ENCODE data around the gene GSAP. TPM values are rescaled to one million over a fixed set of nuclear protein-coding genes. Genes with fewer than 3 reads are reported as not detected.
"Not testable (repeated sequence)": the region's sequence is repeated elsewhere in the genome, so short reads cannot be mapped to it uniquely, and the experiment has no call there.

Gene GSAP
- total RNA-seq, 4 donors from 2014 or later = 20.8 to 29.1 (median 24.4) TPM

DNA sequence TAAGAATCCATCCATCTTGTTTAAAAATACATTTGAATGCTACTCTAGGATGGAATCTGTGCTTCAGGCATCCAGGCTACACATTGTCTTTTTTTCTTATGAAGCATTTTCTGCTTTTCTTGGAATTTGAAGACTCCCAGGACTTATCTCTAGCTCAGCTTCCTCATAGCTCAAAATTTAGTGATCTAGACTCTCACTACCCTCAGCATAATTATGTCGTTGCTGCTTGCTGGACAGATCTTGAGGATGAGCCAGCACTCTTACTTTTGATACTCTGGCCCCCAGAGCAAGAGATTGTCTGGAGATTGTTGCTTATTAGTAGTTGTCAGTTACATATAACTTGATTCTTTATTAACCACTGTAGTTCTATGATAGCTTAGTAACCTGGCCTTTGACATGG, 133.3 kb downstream of the GSAP start:
- DNase-seq (ENCODE audit: low spot score) (no peak), ATAC-seq (ENCODE audit: low FRiP score) (no peak)
- TF ChIP-seq, protein P1, sequence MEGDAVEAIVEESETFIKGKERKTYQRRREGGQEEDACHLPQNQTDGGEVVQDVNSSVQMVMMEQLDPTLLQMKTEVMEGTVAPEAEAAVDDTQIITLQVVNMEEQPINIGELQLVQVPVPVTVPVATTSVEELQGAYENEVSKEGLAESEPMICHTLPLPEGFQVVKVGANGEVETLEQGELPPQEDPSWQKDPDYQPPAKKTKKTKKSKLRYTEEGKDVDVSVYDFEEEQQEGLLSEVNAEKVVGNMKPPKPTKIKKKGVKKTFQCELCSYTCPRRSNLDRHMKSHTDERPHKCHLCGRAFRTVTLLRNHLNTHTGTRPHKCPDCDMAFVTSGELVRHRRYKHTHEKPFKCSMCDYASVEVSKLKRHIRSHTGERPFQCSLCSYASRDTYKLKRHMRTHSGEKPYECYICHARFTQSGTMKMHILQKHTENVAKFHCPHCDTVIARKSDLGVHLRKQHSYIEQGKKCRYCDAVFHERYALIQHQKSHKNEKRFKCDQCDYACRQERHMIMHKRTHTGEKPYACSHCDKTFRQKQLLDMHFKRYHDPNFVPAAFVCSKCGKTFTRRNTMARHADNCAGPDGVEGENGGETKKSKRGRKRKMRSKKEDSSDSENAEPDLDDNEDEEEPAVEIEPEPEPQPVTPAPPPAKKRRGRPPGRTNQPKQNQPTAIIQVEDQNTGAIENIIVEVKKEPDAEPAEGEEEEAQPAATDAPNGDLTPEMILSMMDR (IDR thresholded peaks at IDR 0.05) = no peak

GRCh38 chr7:77281780-77282478, 134.2 kb downstream of the GSAP start:
- TF ChIP-seq, protein P1 (IDR thresholded peaks at IDR 0.05) = no peak
- no peak for ATAC-seq (ENCODE audit: low FRiP score)

GRCh38 chr7:77276120-77276519, 140.0 kb downstream of the GSAP start:
- no peak for DNase-seq (ENCODE audit: low spot score)
- ATAC-seq (ENCODE audit: low FRiP score) = no peak
- TF ChIP-seq, protein P1 (IDR thresholded peaks at IDR 0.05) = no peak

More at GRCh38 chr7:77281780-77282478, 134.2 kb downstream of the GSAP start:
- no peak for DNase-seq (ENCODE audit: low spot score)

DNA sequence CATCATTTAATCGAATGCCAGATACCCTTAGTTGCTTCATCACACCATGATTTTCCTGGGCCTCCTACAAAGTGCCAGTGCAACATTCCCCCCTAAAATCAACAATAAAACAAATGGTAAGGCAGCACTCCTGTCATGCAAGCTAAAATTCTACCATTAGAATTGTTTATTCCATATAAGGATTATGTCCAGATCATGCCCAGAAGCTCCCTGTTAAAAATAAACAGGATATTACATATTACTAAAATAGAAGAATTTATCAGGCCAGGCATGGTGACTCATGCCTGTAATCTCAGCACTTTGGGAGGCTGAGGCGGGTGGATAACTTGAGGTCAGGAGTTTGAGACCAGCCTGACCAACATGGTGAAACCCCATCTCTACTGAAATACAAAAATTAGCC, 140.5 kb downstream of the GSAP start:
- ATAC-seq (ENCODE audit: low FRiP score); DNase-seq (ENCODE audit: low spot score): not testable (repeated sequence)

GRCh38 chr7:77271766-77272165, 144.4 kb downstream of the GSAP start:
- DNase-seq (ENCODE audit: low spot score) = no peak
- no peak for ATAC-seq (ENCODE audit: low FRiP score)
- TF ChIP-seq, protein P1 (IDR thresholded peaks at IDR 0.05) = no peak

DNA sequence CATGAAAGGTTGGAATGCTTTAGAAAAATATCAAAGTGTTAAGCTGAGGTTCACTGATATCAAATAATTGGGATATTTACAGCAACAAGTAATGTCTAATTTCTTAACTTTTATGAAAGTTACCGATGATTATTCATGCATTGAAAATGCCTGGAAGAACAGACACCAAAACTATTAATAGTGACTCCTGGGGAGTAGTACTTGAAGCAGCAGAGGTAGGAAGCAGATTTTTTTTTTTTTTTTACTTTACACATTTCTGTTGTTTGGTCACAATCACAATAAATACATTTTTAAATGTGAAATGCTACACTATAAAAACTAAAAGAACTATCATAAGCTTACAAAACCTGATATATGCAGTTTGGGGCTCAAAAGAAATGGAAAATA, 146.1 kb downstream of the GSAP start:
- TF ChIP-seq, protein P1 (IDR thresholded peaks at IDR 0.05) = no peak
- peak; percentile 41 for ATAC-seq (ENCODE audit: low FRiP score)

DNA sequence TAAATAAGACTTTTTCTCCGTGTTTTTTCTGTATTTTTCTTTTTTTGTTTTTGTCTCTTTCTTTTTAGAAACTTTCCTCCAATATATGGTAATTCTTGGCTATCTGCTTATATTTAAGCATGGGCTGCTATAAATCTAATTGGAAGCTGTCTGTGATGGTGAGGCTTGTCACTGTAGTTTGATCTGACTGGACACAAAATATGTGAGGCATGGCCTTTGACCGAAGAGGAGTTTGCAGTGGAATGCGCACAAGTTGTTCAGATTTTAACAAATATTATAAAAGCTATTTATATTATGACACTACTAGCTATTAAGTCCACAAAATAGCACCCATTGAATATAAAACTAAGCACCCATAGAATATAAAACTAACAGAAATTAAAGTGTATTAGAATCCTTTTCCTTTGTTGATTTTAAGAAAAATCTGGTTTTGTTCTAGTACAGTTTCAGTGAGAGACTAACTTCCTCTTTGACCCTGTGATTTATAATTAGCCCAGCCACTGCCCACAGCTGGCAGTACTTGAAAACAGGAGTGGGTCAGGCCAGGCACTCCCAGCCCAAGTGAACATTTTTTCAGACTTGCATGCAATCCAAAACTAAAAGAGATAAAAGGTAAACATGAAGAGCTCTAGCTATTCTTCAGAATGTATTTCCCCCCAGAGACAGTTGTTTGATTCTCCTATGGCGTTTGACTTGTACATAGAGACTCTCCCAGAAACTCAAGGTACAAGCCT, 146.6 kb downstream of the GSAP start:
- TF ChIP-seq, protein P1 (IDR thresholded peaks at IDR 0.05) = no peak
- ATAC-seq (ENCODE audit: low FRiP score) (peak; percentile 58), DNase-seq (ENCODE audit: low spot score) (no peak)

More for the DNA sequence above, 146.1 kb downstream of the GSAP start:
- DNase-seq (ENCODE audit: low spot score) = no peak

Measured in omental fat pad (tissue), 4 donors.